ENCODE data around the gene CEBPA. TPM values are rescaled to one million over a fixed set of nuclear protein-coding genes. Genes with fewer than 3 reads are reported as not detected.

Gene CEBPA
- polyA plus RNA-seq, 1 experiment = 0.06 TPM

DNA sequence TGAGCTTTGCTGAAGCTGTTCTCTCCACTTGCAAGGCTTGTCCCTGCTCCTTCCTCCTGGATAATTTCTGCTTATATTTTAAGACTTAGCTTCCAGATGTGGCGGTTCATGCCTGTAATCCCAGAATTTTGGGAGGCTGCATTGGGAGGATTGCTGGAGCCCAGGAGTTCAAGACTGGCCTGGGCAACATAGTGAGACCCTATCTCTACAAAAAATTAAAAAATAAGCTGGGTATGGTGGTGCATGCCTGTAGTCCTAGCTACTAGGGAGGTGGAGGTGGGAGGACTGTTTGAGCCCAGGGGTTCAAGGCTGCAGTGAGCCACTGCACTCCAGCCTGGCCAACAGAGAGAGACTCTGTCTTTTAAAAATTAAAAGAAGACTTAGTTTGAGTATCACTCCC lies 31.6 kb downstream of the CEBPA start:
- TF ChIP-seq, protein P1, sequence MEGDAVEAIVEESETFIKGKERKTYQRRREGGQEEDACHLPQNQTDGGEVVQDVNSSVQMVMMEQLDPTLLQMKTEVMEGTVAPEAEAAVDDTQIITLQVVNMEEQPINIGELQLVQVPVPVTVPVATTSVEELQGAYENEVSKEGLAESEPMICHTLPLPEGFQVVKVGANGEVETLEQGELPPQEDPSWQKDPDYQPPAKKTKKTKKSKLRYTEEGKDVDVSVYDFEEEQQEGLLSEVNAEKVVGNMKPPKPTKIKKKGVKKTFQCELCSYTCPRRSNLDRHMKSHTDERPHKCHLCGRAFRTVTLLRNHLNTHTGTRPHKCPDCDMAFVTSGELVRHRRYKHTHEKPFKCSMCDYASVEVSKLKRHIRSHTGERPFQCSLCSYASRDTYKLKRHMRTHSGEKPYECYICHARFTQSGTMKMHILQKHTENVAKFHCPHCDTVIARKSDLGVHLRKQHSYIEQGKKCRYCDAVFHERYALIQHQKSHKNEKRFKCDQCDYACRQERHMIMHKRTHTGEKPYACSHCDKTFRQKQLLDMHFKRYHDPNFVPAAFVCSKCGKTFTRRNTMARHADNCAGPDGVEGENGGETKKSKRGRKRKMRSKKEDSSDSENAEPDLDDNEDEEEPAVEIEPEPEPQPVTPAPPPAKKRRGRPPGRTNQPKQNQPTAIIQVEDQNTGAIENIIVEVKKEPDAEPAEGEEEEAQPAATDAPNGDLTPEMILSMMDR (IDR thresholded peaks at IDR 0.05; ENCODE audit: low read depth, low read length) = no peak
- H3K27me3 ChIP-seq (ENCODE audit: control insufficient read depth, insufficient read depth, low read length) = peaks cover 17% of the 10 kb centered on the region
- ChIA-PET CTCF (no interaction called here), POLR2A (no interaction called here)
- H3K4me3 ChIP-seq (ENCODE audit: low read depth, low read length) = no peak overlapping the region
- H3K27ac ChIP-seq (ENCODE audit: low read depth, low read length) = no peak overlapping the region
- no peak for DNase-seq (ENCODE audit: low read depth, low spot score)
- no peaks in the 10 kb centered on the region; the same call in 1 of the 2 replicates for H3K9me3 ChIP-seq (ENCODE audit: control insufficient read depth, insufficient read depth, low read length)

DNA sequence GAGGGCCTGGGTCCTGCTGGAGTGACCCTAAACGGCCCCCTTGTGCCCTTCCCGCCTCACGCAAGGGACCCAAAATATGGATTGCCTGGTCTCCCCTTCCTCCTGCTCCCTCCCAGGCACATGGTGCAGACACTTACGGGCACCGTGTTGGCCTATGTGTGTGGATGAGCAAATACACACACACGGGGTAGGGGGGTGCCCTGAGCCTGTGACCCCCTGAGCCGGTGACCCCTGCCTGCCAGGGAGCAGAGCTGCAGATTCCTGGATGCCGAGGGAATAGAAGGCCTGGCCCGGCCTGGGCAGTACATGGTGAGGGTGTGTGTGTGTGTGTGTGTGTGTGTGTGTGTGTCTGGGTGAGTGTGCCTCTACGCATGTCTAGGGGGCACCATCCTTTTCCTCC lies 33.3 kb downstream of the CEBPA start:
- ChIA-PET POLR2A (no interaction called here), CTCF (no interaction called here)
- peaks cover 18% of the 10 kb centered on the region for H3K27me3 ChIP-seq (ENCODE audit: control insufficient read depth, insufficient read depth, low read length)
- DNase-seq (ENCODE audit: low read depth, low spot score) = no peak
- TF ChIP-seq, protein P1 (IDR thresholded peaks at IDR 0.05; ENCODE audit: low read depth, low read length) = no peak
- H3K4me3 ChIP-seq (ENCODE audit: low read depth, low read length) = no peak overlapping the region
- no peak overlapping the region for H3K27ac ChIP-seq (ENCODE audit: low read depth, low read length)
- no peaks in the 10 kb centered on the region; the same call in 1 of the 2 replicates for H3K9me3 ChIP-seq (ENCODE audit: control insufficient read depth, insufficient read depth, low read length)

DNA sequence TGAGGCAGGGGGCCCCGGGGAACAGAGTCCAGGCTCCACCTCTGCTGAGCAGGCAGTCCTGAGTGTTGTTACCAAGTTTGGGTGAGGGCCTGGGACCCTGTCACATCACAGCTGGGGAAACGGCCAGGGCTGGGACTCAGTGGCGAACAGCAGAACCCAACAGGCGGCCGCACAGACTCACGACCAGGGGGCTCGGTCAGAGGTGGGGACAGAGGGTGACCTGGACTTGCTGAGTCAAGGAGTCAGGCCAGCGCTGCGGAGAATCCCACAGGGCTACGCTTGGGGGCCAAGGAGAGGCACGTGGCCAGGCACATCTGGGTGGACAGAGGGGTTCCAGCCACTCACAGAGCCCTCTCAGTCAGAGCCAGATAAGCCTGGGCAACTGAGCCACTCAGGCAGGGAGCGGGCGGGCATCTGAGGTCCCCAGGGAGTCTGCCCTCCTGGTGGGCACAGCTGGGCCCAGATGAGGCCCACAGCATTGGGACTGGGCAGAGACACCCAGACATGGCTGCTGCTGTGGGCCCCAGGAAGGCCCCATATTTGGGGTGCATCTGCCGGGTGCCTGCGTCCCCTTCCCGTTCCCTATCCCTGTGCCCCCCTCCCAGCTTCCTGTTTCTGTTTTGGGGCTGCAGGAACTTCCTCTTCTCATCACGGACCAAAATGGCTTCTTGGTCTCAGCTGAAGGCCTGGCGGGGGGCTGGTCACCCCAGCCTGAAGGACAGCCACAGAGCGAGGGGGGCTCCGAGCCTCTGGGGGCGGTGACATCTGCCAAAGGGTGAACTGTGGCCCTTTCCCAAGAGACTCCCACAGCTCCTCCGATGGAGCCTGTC lies 34.0 kb downstream of the CEBPA start:
- ChIA-PET CTCF (no interaction called here), POLR2A (no interaction called here)
- no peak overlapping the region for H3K27ac ChIP-seq (ENCODE audit: low read depth, low read length)
- peaks cover 18% of the 10 kb centered on the region for H3K27me3 ChIP-seq (ENCODE audit: control insufficient read depth, insufficient read depth, low read length)
- no peak for DNase-seq (ENCODE audit: low read depth, low spot score)
- H3K9me3 ChIP-seq (ENCODE audit: control insufficient read depth, insufficient read depth, low read length) = no peaks in the 10 kb centered on the region; the same call in 1 of the 2 replicates
- TF ChIP-seq, protein P1 (IDR thresholded peaks at IDR 0.05; ENCODE audit: low read depth, low read length) = no peak
- H3K4me3 ChIP-seq (ENCODE audit: low read depth, low read length) = no peak overlapping the region

DNA sequence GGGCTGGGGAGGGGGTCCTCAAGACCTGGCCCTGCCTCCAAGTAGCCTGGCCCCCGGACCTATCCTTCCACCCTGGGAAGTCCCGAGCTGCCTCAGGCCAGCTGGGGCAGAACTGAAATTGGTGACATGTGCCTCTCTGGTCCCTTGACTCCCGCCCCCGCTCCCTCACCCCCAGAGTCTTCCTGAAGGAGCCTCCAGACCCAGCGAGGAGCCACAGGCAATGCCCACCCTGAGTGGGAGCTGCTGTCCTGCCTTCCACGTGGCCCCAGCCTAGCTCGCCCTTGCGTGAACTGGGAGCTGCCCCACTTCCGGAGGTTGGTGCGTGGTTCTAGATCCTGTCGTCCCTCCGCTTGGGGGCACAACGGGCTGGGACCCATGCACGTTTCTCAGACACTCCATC lies 34.6 kb downstream of the CEBPA start:
- Histone ChIP-seq H3K27me3 (ENCODE audit: control insufficient read depth, insufficient read depth, low read length) (peaks cover 18% of the 10 kb centered on the region), H3K4me3 (ENCODE audit: low read depth, low read length) (no peak overlapping the region), H3K9me3 (ENCODE audit: control insufficient read depth, insufficient read depth, low read length) (no peaks in the 10 kb centered on the region), H3K27ac (ENCODE audit: low read depth, low read length) (no peak overlapping the region)
- TF ChIP-seq, protein P1 (IDR thresholded peaks at IDR 0.05; ENCODE audit: low read depth, low read length) = no peak
- ChIA-PET CTCF (no interaction called here), POLR2A (no interaction called here)
- no peak for DNase-seq (ENCODE audit: low read depth, low spot score)

DNA sequence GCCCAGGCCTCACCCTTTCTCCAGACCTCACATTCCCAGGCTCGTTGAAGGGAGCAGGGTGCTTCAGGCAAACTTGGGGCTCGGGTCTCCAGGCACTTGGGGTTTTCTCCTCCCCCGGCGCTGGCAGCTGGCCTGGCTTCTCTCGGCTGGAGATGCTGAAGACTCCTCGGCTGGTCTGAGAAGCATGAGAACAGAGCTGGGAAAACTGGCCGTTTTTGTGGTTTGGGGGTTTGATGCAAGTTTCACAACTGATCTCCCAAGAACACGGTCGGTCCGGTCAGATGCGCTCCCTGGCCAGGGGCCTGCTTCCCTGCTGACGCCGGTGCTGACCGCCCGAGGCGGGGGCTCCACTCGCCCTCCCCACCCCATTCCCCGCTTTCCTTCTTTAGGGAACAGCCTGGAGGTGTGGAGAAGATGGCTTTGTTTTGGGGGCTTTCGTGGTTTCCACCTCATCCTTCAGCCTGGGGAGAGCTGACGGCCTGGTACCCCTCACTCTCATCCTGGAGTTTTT lies 35.3 kb downstream of the CEBPA start:
- Histone ChIP-seq H3K4me3 (ENCODE audit: low read depth, low read length) (no peak overlapping the region), H3K9me3 (ENCODE audit: control insufficient read depth, insufficient read depth, low read length) (no peaks in the 10 kb centered on the region), H3K27ac (ENCODE audit: low read depth, low read length) (no peak overlapping the region), H3K27me3 (ENCODE audit: control insufficient read depth, insufficient read depth, low read length) (peaks cover 16% of the 10 kb centered on the region)
- no peak for DNase-seq (ENCODE audit: low read depth, low spot score)
- TF ChIP-seq, protein P1 (IDR thresholded peaks at IDR 0.05; ENCODE audit: low read depth, low read length) = no peak
- CTCF ChIA-PET = no interaction called here
- POLR2A ChIA-PET = no interaction called here

All from AG04450 (cell line).